A549 treated with AZD2906 at 1 μM for 4 hours (cell line): Measurements from ENCODE around the gene DCUN1D5. TPM values are rescaled to one million over a fixed set of nuclear protein-coding genes. Genes with fewer than 3 reads are reported as not detected.

Experiments used
- total RNA-seq: library from RNA; stranded (reverse); fragments of 200-300 nt; extraction: Qiagen RNA extraction; gene quantifications from 5 replicates; pipeline ENCODE4 v1.2.3, GENCODE V29; 2022

The DCUN1D5 gene
- total RNA-seq: 60.5 to 64.0 TPM (median 62.2 TPM) in 5 replicates

DNA sequence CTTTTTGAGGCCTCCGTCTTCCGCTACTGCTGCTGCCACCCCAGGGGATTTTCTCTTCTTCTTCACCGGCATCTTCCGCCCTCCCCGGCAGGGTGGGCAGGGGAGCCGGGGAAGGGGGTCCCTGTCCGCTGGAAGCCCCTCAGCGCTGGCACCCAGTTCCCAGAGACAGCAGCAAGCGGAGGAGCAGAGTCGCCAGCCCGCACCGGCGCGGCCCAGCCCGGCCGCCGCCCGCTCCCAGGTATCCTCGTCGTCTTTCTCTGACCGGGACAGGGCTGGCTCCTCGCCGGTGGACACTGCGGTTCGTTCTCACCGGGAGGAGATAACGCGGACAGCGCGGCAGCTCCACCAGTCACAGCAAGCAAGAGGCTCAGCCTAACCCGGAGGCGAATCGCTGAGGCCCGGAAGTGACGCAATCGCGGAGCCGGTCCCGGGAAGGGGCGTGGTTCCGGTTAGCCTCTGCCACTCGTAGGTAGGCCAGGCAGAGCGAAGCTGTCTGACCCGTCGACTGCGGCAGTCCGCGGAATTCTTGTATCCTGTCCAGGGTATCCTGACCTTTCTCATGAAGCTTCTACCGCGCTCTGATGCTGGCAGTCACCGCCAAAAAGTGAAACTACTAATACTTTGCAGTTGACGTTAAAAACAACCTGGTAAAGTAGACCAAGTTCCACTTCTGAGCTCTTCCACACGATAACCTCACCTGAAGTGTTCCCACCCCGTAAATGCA, at the start of gene DCUN1D5:
DCUN1D5 (minus strand) TSS at position 360 of the 724 bp plus-strand sequence; CDS start at position 72, 288 bp downstream.

DNA sequence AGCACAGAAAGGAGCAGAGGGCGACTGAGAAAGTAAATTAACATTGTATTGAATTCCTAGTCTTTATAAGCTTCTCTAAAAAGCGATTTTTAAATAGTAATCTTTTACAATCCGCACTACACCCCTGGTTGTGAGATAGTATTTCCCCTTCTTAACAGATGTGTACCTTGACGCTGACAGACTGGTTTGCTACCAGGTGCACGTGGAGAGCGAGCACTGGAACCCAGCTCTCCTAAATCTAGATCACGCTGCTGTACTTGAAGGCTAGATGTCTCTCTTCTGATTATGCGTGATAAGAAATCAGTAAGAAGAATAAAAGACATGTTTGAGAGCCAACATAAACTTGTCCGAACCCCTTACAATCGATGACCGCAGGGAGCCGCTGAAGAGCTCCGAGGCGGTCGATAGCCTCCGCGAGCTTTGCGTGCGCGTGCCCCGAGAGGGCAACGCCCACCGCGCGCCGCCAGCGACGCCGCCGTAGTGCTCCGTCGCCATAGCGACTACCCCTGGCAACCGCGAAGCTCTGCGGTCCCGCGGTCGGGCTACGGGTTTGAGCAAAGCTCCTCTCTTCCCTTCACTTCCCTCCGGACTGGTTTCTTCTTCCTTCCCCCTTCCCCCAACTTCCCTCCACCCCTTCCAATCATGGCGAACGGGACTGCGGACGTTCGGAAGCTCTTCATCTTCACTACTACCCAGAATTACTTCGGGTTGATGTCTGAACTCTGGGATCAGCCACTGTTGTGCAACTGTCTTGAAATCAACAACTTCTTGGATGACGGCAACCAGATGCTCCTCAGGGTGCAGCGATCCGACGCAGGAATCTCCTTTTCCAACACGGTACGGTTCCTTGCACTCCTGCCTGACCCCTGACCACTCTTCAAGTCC, 17.2 kb upstream of the DCUN1D5 start, which contains the start of gene DYNC2H1:
DYNC2H1 (plus strand) TSS at position 494 of the 885 bp plus-strand sequence; CDS start at position 643, 149 bp downstream.

Other genes with a start within 250 kb of the DCUN1D5 start
- gene MMP3, start 248.6 kb downstream of the DCUN1D5 start, total RNA-seq: 0.07 to 0.27 TPM (median 0.09 TPM) in 3 of 5 replicates, not detected in the others
- gene MMP12, start 217.2 kb downstream of the DCUN1D5 start, total RNA-seq: 0.05 to 0.08 TPM (median 0.06 TPM) in 4 of 5 replicates, not detected in the other
- 0.04 to 0.08 TPM in 2 of 5 replicates, not detected in the others for gene MMP13, start 136.4 kb downstream of the DCUN1D5 start, total RNA-seq
- gene DYNC2H1, start 17.3 kb upstream of the DCUN1D5 start, total RNA-seq: 4.4 to 6.2 TPM (median 5.1 TPM) in 5 replicates